NCI-H187 (cell line): ENCODE data around the gene LMAN2.
"Not testable (repeated sequence)": the region's sequence is repeated elsewhere in the genome, so short reads cannot be mapped to it uniquely, and the experiment has no call there.

Experiments
- DNase-seq, 2 experiments: peaks; one replicate each; lab custom pipeline; 2025; lab: John Stamatoyannopoulos, UW

Gene LMAN2

DNA sequence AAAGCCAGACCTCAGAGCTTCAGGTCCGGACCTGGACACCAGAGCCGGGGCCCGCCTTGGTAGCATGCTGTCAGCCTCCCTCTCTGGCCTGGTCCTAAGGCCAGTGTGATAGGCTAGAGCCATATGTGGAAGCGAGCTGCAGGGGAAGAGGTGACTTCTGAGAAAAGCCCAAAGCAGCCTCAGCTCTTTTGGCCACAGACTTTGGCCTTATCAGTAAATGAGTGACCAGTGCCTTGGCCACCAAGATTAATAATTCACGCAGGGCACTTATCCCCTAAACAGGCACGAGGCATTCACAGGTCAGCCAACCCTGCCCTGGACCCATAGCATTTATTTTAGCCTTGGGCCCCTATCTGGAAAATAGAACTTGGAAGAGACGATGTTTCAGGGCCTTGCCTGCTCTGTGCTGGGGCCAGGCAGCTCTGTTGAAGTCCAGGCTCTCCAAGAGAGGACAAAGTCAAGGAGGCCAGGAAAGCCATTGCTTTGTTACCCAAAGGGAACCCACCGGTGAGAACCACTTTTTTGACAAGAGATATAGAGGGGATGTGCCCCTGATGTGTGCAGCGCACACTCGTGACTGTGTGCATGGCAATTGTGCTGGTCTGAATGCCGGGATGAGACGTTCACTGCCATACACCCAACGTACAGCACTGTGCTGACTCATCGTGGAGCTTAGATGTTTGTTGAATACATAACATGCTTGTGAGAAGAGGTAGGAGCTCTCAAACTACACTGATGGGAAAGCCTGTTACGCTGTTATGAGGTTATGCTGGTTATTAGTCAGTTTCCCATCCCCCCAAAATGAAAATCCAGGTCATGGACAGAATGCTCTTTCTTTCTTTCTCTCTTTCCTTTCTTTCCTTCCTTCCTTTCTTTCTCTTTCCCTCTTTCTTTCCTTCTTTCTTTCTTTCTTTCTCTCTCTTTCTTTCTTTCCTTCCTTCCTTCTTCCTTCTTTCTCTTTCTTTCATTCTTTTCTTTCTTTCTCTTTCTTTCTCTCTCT lies 27.7 kb upstream of the LMAN2 start:
- no peak for DNase-seq

DNA sequence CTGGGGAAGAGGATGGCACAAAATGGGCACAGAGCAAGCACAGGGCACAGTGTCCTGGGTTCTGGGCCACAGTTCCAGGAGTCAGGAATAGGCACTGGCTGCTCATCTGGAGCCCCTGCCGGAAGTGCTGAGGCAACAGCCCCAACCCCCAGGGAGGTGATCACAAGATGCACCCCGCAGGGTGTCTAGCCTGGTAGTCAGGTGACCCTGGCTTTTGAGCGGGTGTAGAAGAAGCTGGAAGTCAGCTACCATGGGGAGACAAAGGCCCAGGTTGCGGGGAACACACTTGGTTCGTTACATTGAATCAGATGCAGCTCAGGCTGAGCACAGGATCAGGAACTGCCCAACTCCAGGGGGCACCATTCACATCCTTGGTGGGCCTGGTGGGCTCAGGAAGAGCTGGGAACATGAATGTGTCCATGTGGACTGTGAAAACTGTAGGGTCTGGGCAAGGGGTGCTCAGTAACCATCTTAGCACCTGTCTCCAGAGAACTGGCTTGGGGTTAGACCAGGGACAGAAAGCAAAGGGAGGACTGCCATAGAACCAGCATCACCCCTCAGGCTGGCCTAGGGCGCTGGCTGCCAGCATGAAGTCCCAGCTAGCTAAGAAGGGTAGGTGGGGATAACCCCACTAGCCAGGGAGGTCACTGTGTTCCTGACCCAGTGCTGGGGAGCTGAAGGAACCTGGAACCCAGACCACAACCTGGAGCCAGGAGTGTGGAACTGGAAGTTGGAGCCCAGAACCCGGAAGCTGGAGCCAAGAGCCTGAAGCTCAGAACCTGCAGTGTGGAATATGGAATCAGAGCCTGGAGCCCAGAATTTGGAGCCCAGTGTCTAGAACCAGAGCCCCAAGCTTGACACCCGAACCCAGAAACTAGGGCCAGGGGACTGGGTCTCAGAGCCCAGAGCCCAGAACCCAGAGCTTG lies 26.6 kb upstream of the LMAN2 start:
- DNase-seq: no peak

DNA sequence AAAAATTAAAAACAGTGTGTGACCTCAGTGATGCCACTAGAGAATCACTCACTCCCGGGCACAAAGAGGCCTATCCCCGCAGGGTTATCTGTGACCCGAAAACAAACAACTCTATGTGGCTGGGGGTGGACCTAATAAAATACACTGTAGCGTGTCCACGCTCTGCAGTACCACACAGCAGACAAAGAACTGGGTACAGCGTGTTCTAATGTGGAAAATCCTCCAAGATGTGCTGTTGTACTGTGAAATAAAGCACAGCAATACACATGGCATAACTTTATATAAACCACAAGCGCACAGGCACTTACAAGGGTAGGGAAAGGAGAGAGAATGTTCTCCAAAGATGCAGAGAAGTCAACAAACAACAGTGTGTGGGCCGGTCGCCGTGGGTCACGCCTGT lies 24.6 kb upstream of the LMAN2 start:
- no peak for DNase-seq

DNA sequence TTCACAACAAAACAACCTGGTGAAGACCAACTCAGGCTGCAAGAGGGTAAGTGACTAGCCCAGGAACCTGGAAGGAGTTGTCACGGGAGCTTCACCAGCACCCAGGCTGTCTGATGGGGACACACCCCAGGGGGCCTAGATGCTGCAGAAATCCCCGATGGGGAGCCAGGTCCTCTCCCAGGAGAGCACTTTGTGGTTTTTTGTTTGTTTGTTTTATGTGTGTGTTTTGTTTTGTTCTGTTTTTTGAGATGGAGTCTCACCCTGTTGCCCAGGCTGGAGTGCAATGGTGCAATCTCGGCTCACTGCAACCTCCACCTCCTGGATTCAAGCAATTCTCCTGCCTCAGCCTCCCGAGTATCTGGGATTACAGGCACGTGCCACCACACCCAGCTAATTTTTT lies 24.0 kb upstream of the LMAN2 start:
- DNase-seq: not testable (repeated sequence)

DNA sequence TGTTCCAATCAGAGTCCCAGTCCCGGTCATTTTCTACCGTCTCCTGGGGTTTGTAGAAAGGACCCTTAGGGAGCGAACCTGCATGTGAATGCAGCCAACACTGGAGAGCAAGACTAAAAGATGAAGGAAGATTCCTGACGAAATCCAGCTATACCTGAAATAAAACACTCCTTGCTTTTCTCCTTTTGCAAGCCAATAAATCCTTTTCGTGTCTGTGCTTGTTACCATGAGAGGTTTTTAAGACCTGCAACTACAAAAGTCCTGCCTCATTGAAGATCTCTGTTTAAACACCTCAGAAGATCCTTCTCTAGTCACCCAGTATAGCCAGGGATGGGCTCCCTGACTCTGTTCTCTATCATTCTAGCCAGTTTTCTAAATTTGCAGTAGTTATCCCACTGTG lies 22.7 kb upstream of the LMAN2 start:
- DNase-seq: no peak

DNA sequence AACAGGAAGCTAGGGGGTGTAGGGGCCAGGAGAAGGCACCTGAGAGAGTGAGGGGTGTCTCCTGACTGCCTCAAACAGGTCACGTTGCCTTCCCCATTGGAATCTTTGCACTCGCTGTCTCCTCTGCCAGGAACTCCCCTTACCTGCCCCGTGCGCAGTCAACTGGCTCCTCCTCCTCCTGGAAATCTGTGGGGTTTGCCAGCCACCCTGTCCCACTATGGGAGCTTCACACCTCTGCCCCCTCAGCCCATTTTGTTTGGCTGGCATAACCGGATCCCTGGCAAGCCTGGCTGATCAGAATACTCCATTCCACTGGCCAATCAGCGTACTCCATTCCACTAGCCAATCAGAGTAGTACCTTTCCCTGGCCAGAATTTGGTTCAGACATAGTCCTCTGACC lies 22.3 kb upstream of the LMAN2 start:
- DNase-seq: no peak

DNA sequence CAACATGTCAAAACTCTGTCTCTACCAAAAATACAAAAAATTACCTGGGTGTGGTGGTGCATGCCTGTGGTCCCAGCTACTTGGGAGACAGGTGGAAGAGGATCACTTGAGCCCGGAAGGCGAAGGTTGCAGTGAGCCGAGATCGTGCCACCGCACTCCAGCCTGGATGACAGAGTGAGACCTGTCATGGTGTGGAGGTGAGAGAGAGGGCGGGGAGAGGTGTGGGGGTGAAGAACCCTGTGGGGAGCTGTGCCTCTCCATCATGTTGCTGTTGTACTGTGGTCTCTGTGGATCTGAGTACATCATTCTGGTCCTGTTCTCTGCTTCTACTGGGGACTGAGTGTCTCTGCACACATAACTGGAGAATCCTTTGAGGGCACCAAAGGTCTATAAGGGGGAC lies 21.4 kb upstream of the LMAN2 start:
- DNase-seq: no peak

DNA sequence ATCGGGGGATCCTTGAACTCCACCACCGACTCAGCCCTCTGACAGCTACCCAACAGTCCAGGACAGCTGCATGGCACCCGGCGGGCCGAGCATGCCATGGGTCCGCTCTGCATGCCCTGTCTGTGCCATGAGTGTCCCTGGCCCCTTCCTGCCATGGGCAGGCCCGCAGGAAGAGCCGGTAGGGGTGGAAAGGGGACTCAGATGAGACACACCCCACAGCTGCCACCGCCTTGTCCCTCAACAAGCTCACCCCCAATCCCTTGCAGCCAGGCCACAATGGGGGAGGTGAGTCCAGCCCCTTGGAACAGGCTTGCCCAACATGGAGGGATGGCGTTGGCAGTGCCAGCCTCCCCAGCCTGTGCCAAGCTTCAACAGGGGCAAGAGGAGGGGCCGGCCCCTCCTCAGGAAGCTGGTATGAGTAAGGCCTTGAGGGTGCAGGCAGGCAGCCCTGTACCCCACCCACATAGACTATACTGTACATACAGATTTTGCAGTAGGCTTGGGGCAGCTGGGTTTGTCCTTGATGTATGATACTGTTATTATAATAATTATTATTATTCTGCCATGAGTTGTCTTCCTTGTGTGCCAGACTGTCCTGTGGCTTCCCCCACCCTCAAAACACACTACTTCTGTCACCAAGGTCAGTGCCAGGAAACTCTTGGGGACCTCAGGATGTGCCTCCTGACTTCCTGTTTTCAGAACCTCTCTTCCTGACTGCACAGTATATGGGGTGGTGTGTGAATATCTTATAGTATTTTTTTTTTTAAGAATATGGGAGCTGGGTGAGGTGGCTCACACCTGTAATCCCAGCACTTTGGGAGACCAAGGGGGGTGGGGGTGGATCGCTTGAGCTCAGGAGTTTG lies 20.8 kb upstream of the LMAN2 start:
- DNase-seq: no peak

DNA sequence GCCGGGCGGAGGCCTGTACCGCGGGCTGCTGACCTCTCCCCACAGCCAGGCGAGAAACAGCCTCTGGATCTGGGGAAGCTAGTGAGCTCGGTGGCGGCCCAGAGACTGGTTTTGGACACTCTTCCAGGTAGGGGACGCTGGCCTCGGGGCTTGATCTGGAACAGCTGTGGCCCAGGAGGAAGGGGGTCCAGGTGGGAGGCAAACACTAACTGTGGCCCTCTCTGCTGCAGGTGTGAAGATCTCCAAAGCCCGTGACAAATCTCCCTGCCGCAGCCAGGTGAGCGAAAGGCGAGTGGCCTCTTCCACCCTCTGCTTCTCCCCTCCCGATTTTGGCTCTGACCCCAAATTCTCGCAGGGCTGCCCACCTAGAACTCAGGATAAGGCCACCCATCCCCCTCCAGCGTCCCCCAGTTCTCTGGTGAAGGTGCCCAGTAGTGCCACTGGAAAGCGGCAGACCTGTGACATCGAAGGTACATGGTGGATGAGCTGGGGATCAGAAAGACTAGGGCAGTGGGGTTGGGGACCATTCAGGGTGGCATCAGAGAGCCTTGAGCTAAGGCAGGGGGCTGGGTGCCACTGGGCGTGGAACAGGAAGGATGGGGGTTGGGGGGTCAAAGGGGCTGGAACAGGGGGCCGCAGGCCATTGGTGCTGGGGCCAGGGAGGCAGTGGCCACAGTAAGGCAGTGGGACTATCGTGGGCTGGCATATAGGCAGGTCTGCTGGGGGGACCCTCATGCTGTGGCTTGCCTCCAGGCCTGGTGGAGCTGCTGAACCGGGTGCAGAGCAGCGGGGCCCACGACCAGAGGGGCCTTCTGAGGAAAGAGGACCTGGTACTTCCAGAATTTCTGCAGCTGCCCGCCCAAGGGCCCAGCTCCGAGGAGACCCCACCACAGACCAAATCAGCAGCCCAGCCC lies 19.9 kb upstream of the LMAN2 start:
- no peak for DNase-seq

DNA sequence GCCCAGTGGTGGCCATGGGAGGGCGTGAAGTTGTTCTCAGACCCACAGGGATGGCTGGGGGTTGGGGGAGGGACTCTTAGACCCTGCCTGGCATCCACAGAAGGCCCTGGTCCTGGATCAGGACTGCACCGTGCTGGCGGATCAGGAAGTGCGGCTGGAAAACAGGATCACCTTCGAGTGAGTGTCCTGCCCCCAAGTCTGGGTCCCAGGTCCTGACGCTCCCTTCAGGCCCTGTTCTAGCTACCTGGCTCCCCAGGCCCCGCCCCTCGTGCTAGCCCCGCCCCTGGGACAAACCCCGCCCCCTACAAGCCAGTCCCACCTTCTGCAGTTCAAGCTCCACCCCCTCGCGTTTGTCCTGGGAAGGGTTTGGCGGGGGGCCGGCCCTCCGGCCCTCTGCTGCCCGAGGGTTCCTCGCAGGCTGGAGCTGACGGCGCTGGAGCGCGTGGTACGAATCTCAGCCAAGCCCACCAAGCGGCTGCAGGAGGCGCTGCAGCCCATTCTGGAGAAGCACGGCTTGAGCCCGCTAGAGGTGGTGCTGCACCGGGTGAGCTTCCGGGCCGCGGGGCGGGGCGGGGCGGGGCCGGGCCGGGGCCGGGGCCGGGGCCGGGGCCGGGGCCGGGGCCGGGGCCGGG lies 19.1 kb upstream of the LMAN2 start:
- peak; percentile 49 to 75 for DNase-seq

DNA sequence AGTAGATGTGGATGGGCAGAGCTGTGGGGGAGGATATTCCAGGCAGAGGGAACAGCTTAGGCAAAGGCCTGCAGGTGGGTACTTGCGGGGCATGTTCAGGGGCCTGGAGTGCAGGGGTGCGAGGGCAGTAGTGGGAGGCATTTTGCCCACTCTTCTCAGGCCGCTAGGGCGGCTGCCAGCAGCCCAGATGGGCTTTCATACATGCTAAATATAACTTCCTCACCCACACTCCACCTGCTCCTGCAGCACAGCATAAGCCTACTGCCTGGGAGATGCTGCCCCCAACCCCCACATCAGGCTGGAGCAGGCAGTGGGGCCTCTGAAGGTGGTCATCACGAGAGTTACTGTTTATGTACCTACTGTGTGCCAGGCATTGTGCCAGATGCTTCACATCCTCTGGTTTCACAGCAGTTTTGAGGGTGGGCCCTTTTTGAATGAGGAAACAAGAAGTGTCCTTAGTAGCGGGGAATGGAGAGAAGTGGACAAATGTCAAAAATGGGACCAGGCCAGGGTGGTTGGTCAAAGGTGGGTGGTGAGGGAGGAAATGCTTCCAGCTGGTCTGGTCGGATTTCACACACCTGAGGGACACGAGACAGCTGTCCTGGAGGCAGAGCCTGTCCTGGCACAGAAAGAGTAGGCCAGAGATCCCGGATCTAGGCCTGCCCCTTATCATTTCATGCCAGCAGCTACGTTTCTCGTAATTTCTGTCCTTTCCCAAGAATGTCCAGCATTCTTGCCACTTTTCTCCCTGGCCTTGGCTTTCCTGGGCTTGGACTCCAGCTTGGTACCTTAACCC lies 18.4 kb upstream of the LMAN2 start:
- no peak for DNase-seq

DNA sequence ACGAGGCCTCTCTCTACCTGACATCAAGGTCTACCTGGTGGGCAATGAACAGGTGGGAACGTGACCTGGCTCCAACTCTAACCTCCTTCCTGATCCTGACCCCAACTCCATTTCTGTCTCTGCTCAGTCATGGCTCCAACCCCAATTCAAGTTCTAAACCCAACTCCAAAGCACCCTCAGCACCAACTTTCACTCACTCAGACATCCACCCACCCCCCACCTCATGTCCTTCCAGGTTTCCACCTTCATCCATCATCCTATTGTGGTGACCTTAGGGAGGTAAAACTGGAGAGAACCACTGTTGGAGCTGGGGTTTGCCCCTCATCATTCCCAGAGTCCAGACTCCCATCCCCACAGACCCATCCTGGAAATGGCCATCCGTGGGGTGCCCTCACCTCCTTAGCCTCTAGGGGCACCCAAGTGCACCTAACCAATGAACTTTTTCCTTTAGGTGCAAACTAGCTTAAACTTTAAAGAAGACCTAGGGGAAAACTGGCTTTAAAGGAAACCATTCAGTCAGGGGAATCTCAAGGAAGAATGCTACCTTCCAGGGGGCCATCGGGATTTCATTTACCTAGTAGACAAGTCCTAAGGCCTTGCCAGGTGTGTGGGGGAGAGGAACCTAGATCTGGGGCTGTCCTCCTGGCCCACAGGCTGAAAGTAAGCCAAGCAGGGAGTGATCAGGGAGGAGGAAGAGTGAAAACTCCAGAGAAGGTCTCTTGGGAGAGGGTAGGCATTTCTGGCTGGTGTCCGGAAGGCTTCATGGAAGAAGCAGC lies 17.6 kb upstream of the LMAN2 start:
- no peak for DNase-seq

DNA sequence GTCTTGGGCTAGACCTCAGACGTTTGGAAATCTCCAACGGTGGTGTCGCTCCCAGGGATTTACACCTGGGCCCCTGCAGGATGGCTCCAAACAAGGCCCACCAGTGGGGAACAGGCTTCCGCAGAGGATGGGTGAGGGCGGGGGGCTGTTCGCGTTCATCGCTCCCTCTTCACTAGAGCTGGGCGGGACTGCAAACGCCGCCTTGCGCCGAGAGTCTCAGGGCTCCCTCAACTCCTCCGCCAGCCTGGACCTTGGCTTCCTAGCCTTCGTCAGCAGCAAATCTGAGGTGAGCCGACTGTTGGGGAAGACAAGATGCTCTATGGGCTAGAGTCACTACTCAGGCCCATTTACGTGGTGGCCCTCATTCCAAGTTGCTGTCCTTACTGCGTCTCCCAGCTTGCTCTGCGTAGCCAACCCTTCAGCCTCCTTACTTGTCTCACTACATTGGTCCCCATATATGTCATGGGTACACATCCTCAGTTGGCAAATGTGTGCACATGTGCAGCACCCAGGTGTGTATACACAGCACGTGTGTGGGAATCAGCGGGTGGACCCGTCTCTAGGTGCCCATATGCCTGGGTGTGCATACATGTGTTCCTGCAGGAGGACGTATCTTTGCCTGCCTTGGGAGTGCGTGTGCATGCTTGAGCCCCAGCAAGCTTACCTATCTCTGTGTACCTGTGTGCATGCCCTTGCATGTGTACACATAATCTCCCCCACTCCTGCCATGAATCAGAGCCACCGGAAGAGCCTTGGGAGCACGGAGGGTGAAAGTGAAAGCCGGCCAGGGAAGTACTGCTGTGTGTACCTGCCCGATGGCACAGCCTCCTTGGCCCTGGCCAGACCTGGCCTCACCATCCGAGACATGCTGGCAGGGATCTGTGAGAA lies 16.8 kb upstream of the LMAN2 start:
- DNase-seq: no peak

DNA sequence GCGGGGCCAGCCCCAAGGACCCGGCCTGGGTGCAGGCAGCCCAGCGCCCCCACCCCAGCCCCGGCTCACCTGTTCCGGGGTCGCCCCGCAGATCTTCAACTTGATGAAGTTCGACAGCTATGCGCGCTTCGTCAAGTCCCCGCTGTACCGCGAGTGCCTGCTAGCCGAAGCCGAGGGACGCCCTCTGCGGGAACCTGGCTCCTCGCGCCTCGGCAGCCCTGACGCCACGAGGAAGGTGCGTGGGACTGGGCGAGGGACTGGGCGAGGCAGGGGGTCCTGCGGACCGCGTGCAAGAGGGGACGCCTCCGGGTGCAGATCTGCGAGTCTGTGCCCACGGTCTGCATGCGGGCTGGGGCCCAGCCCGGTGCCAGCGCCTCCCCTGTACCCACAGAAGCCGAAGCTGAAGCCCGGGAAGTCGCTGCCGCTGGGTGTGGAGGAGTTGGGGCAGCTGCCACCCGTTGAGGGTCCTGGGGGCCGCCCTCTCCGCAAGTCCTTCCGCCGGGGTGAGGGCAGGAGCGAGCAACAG lies 15.9 kb upstream of the LMAN2 start:
- no peak for DNase-seq

DNA sequence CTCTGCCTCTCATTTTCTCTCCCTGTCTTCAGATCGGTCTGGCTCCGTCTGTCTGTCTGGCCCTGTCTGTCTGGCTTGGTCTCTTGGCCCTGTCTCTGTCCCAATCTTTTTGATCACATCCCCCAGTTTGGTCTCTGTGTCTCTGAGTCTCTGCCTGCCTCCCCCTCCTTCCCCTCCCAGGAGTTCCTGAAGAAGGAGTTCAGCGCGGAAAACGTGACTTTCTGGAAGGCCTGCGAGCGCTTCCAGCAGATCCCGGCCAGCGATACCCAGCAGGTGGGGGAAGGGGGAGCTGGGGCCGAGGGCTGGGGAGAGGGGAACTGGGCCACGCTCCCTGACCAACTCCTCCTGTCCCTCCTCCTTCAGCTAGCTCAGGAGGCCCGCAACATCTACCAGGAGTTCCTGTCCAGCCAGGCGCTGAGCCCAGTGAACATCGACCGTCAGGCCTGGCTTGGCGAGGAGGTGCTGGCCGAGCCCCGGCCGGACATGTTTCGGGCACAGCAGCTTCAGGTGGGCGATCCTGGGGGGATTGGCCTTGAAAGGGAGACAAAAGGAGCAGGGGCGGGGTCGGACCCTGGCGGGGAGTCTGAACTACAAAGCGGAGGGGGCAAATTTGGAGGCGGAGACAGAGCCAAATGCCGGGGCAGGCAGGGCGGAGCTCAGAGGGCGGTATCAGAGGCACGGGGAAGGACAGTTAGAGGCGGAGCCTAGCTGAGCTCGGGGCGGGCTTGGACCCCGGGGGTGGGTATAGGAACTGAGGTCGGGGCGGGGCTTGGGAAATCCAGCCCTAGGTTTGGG lies 15.3 kb upstream of the LMAN2 start:
- peak; percentile 18 to 64 for DNase-seq

DNA sequence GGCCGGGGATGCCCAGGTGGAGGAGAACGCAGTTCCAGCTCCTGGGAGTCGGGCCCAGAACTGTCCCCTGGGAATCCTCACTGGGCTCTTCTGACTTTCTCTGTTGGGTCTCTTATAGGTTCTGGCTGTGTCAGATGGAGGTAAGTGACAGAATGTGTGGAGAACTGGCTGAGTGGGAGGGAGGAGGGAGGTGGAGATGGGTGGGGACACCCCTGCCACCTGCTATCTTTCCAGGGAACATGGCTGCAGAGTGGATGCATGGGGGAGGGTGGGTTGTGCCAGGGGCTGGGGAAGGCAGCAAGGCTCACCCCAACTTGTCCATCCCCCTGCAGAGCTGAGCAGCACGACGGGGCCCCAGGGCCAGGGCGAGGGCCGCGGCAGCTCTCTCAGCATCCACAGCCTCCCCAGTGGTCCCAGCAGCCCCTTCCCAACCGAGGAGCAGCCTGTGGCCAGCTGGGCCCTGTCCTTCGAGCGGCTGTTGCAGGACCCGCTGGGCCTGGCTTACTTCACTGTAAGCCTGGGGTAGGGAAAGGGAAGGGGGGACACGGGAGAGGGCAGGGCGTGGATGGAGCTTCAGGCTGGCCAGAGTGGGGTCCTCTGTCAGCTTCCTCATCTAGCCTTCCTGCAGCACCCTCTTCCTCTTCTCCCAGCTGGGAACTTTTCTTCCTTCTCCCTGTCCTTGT lies 14.5 kb upstream of the LMAN2 start:
- DNase-seq: no peak
